GM18951 (cell line): ENCODE measurements around the gene CALD1.

ENCODE experiments used
- POLR2A ChIP-seq: IDR thresholded peaks from 4 replicates; pipeline ENCODE4 v1.6.1; 2011; ENCODE audit warnings: mild to moderate bottlenecking; ENCODE audit not compliant: insufficient read length, insufficient read depth; ENCODE audit errors: extremely low read depth
- in situ Hi-C: fragments of 300-500 bp; cut with MboI; formaldehyde crosslinking; loops from one replicate; pipeline ENCODE4 v1.12.0; 2022; ENCODE audit warnings: low sequenced_read_pairs, mixed read lengths, inconsistent platforms; ENCODE audit not compliant: unreplicated experiment

Gene CALD1

GRCh38 chr7:134834689-134835462 is 55.4 kb downstream of the CALD1 start:
- in situ Hi-C loops: no loop called here
- TF ChIP-seq POLR2A: no peak

- in situ Hi-C loops: no loop called here
- no peak for TF ChIP-seq POLR2A
Measured at GRCh38 chr7:134835463-134835823, 56.0 kb downstream of the CALD1 start.

GRCh38 chr7:134836447-134836846 is 57.0 kb downstream of the CALD1 start:
- no peak for TF ChIP-seq POLR2A
- in situ Hi-C loops: no loop called here

GRCh38 chr7:134839298-134839697 is 59.9 kb downstream of the CALD1 start:
- TF ChIP-seq POLR2A: no peak
- in situ Hi-C loops: no loop called here

GRCh38 chr7:134842062-134842461 is 62.6 kb downstream of the CALD1 start:
- in situ Hi-C loops: no loop called here
- TF ChIP-seq POLR2A: no peak

GRCh38 chr7:134842886-134843430 is 63.5 kb downstream of the CALD1 start:
- in situ Hi-C loops: no loop called here
- TF ChIP-seq POLR2A: no peak

GRCh38 chr7:134844200-134844599 is 64.8 kb downstream of the CALD1 start:
- in situ Hi-C loops: no loop called here

GRCh38 chr7:134845461-134845860 is 66.0 kb downstream of the CALD1 start:
- TF ChIP-seq POLR2A: no peak
- in situ Hi-C loops: no loop called here

More at GRCh38 chr7:134844200-134844599, 64.8 kb downstream of the CALD1 start:
- TF ChIP-seq POLR2A: no peak

- no peak for TF ChIP-seq POLR2A
- in situ Hi-C loops: no loop called here
Measured at GRCh38 chr7:134847851-134848588, 68.6 kb downstream of the CALD1 start.

- in situ Hi-C loops: no loop called here
- TF ChIP-seq POLR2A: no peak
Measured at GRCh38 chr7:134850066-134850465, 70.6 kb downstream of the CALD1 start.

GRCh38 chr7:134851141-134851540 is 71.7 kb downstream of the CALD1 start:
- in situ Hi-C loops: no loop called here
- no peak for TF ChIP-seq POLR2A

- in situ Hi-C loops: no loop called here
- no peak for TF ChIP-seq POLR2A
Measured at GRCh38 chr7:134852625-134853024, 73.2 kb downstream of the CALD1 start.

- TF ChIP-seq POLR2A: no peak
- in situ Hi-C loops: no loop called here
Measured at GRCh38 chr7:134854816-134855215, 75.4 kb downstream of the CALD1 start.

- in situ Hi-C loops: no loop called here
Measured at GRCh38 chr7:134855442-134855841, 76.0 kb downstream of the CALD1 start.

More at GRCh38 chr7:134855442-134855841, 76.0 kb downstream of the CALD1 start:
- no peak for TF ChIP-seq POLR2A
